Lower lobe of right lung (tissue), 2 donors: Measurements from ENCODE around the gene OR2T11. TPM values are rescaled to one million over a fixed set of nuclear protein-coding genes. Genes with fewer than 3 reads are reported as not detected.

Experiments used
- ATAC-seq, 2 donors: fragments of 200-7000 bp; cut with Tn5 transposase; one replicate each; pipeline ENCODE4 v1.9.1; 2020 to 2022; ENCODE audit warnings: mild to moderate bottlenecking in 2 of 2, moderate library complexity in 2 of 2
- DNase-seq: peaks from one replicate; pipeline ENCODE4 v3.0.0-alpha.2; 2020
- H3K27ac ChIP-seq: fragments of 200-600 bp; one replicate; pipeline ENCODE4 v1.8.0; 2022
- H3K27me3 ChIP-seq: fragments of 200-600 bp; one replicate; pipeline ENCODE4 v1.8.0; 2022; ENCODE audit warnings: low read depth
- H3K36me3 ChIP-seq: fragments of 200-600 bp; one replicate; pipeline ENCODE4 v1.8.0; 2022; ENCODE audit warnings: mild to moderate bottlenecking
- H3K4me1 ChIP-seq: fragments of 200-600 bp; one replicate; pipeline ENCODE4 v1.8.0; 2022
- H3K4me3 ChIP-seq: fragments of 200-600 bp; one replicate; pipeline ENCODE4 v1.8.0; 2022; ENCODE audit warnings: mild to moderate bottlenecking
- H3K9me3 ChIP-seq: fragments of 200-600 bp; one replicate; pipeline ENCODE4 v1.8.0; 2022
- intact Hi-C: fragments of 100-400 bp; cut with DNase I; formaldehyde crosslinking; loops from one replicate; pipeline ENCODE4 v1.11.0; 2022
- total RNA-seq: library from RNA; stranded (reverse); fragmentation: NEBNext Ultra II Directional; extraction: Animal tissue kit (Norgen Biotek cat#: 25700); gene quantifications from one replicate; pipeline ENCODE4 v1.2.1, GENCODE V29; 2021
- TF ChIP-seq, protein P1 (sequence below): fragments of 200-600 bp; IDR thresholded peaks from one replicate; pipeline ENCODE4 v1.8.0; 2022; ENCODE audit warnings: antibody characterized with exemption, mild to moderate bottlenecking
- donor health status: DM: no; HTN: yes; CAD: no; lungs with severe emphysema.

The OR2T11 gene
- total RNA-seq, 1 donor from 2014 or later: not detected

DNA sequence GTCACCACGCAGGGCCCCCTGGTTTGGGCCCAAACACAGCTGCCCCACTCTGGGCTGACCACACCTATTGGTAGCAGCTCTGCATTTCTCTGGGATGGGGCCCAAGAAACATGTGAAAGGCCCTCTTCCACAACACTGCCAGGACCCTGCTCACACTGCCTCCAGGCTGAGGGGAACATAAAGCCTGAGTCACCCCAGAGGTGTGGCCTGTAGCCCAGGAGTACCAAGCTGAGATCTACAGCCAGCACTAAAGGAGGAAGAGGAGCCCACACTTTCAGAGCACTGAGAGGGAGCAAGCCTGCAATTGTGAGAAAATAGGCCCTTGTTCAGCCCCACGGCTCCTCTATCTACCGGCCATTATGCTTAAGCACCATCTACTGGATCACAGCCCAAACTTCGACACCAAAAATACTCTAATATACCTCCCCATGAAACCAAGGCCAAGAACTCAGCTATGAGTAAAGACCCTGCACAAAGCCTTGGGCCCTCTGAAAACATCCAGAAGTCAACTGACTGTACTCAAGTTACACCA, 22.9 kb downstream of the OR2T11 start:
- Histone ChIP-seq H3K4me1 (no peaks in the 10 kb centered on the region), H3K4me3 (no peak overlapping the region), H3K9me3 (no peaks in the 10 kb centered on the region), H3K27ac (no peak overlapping the region), H3K36me3 (no peaks in the 10 kb centered on the region), H3K27me3 (no peaks in the 10 kb centered on the region)
- ATAC-seq (no peak), DNase-seq (no peak)
- intact Hi-C loops: no loop called here
- TF ChIP-seq, protein P1, sequence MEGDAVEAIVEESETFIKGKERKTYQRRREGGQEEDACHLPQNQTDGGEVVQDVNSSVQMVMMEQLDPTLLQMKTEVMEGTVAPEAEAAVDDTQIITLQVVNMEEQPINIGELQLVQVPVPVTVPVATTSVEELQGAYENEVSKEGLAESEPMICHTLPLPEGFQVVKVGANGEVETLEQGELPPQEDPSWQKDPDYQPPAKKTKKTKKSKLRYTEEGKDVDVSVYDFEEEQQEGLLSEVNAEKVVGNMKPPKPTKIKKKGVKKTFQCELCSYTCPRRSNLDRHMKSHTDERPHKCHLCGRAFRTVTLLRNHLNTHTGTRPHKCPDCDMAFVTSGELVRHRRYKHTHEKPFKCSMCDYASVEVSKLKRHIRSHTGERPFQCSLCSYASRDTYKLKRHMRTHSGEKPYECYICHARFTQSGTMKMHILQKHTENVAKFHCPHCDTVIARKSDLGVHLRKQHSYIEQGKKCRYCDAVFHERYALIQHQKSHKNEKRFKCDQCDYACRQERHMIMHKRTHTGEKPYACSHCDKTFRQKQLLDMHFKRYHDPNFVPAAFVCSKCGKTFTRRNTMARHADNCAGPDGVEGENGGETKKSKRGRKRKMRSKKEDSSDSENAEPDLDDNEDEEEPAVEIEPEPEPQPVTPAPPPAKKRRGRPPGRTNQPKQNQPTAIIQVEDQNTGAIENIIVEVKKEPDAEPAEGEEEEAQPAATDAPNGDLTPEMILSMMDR: no peak

DNA sequence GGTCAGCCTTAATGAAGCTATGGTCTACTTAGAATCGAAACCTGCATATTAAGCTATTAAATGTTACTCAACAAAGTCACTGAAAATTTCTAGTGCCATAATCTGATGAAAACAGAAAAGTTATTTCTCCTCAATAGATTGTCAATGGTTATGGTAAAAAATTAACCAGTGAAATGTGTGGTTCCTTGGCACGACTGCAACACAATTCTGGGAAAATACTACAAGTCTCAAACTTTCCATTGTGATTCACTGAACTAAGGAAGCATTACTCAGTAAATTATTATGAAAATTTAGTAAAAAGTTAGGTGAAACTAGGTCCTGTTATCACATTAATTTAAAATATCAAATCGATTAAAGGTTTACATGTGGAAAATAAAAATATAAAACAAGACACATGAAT, 24.6 kb downstream of the OR2T11 start:
- Histone ChIP-seq H3K9me3 (no peaks in the 10 kb centered on the region), H3K4me1 (no peaks in the 10 kb centered on the region), H3K27me3 (no peaks in the 10 kb centered on the region), H3K4me3 (no peak overlapping the region), H3K27ac (no peak overlapping the region), H3K36me3 (no peaks in the 10 kb centered on the region)
- intact Hi-C loops: no loop called here
- ATAC-seq: no peak
- DNase-seq: no peak
- TF ChIP-seq, protein P1: no peak

- ATAC-seq (no peak), DNase-seq (no peak)
- TF ChIP-seq, protein P1: no peak
- intact Hi-C loops: no loop called here
- Histone ChIP-seq H3K36me3 (no peaks in the 10 kb centered on the region), H3K4me3 (no peak overlapping the region), H3K27ac (no peak overlapping the region), H3K9me3 (no peaks in the 10 kb centered on the region), H3K27me3 (no peaks in the 10 kb centered on the region), H3K4me1 (no peaks in the 10 kb centered on the region)
Measured at GRCh38 chr1:248599396-248599795, 35.5 kb downstream of the OR2T11 start.

DNA sequence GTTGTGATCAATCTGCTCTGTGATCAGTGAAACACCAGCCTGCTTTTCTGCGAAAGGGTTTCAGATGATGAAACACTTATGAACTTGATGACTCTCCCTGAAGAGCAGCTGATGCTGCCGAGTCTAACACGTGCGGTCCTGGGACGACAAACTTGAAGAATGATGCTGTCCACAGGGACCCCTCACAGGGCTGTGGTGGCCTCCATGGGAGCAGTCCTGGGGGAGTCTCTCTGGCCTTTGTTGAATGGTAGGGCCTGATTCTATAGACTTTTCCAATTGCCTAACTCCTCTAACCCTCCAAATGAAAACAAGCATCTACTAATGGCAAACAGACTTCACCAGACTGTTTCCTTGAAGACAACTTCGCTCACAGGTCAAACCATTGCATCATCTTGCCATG, 37.3 kb downstream of the OR2T11 start, which contains the start of gene OR2T10:
TSS of gene OR2T10 (minus strand) at position 112 of the 400 bp plus-strand sequence. CDS start 3,932 bp downstream, outside the sequence.
- DNase-seq (no peak), ATAC-seq (no peak)
- Histone ChIP-seq H3K4me1 (no peaks in the 10 kb centered on the region), H3K27me3 (no peaks in the 10 kb centered on the region), H3K9me3 (no peaks in the 10 kb centered on the region), H3K27ac (no peak within 1 kb of the TSS), H3K4me3 (no peak within 1 kb of the TSS), H3K36me3 (no peaks in the 10 kb centered on the region)
- intact Hi-C loops: no loop called here
- TF ChIP-seq, protein P1: no peak

GRCh38 chr1:248596615-248597014, 38.3 kb downstream of the OR2T11 start:
- H3K27ac ChIP-seq: no peak overlapping the region
- no peaks in the 10 kb centered on the region for H3K9me3 ChIP-seq
- TF ChIP-seq, protein P1: no peak
- no peak overlapping the region for H3K4me3 ChIP-seq
- no peak for DNase-seq
- no peaks in the 10 kb centered on the region for H3K27me3 ChIP-seq
- intact Hi-C loops: no loop called here
- no peak for ATAC-seq
- H3K4me1 ChIP-seq: no peaks in the 10 kb centered on the region
- H3K36me3 ChIP-seq: no peaks in the 10 kb centered on the region
